Measurements from ENCODE around the gene MFAP3. TPM values are rescaled to one million over a fixed set of nuclear protein-coding genes. Genes with fewer than 3 reads are reported as not detected.

The MFAP3 gene
- total and polyA plus RNA-seq, 5 donors from 2014 or later, result 3.4 to 15.2 (median 6.4) TPM

DNA sequence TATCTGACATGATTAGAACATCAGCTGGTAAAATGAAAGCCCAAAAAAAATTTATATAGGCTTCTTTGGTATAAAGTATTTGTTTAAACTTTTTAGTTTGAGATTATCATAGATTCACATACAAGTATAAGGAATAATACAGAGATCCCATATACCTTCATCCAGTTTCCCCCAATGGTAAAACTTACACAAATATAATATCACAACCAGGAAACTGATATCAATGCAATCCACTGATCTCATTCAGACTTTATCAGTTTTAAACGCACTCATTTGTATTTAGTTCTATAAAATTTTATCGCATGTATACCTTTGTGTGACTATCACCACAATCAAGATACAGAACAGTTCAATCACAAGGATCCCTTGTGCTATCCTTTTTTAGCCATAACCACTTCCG lies 3.8 kb upstream of the MFAP3 start:
- H3K27ac Mint-ChIP-seq, result peak overlapping the region in 1 of 3 donors; percentile 11
- Histone ChIP-seq H3K9me3 (ENCODE audit: control insufficient read depth in 2 of 2, low read length in 2 of 2) (no peaks in the 10 kb centered on the region), H3K4me1 (ENCODE audit: control insufficient read depth, insufficient read depth, low read length, poor library complexity, severe bottlenecking) (peaks cover 21% of the 10 kb centered on the region), H3K36me3 (ENCODE audit: control insufficient read depth, insufficient read depth, low read length) (peaks cover 15% of the 10 kb centered on the region), H3K27me3 (ENCODE audit: control insufficient read depth, insufficient read depth, low read length) (no peaks in the 10 kb centered on the region), H3K4me3 (ENCODE audit: low read depth, low read length) (no peak overlapping the region), H3K27ac (ENCODE audit: insufficient read depth, low read length, poor library complexity, severe bottlenecking) (no peak overlapping the region)
- DNase-seq (no peak), ATAC-seq (ENCODE audit: low read depth in 2 of 2) (no peak)
- H3K9me3 Mint-ChIP-seq, result no peaks in the 10 kb centered on the region
- H3K27me3 Mint-ChIP-seq, result no peaks in the 10 kb centered on the region
- no peak overlapping the region for H3K4me3 Mint-ChIP-seq
- H3K36me3 Mint-ChIP-seq, result peaks cover 38% of the 10 kb centered on the region
- peaks cover 4 to 40% (median 37%) of the 10 kb centered on the region in 4 donors for H3K4me1 Mint-ChIP-seq

- Mint-ChIP-seq H3K9me3 (no peaks in the 10 kb centered on the region), H3K36me3 (peaks cover 14% of the 10 kb centered on the region), H3K4me3 (peak overlapping the region; percentile 95 to 97 (median 96)), H3K27me3 (no peaks in the 10 kb centered on the region), H3K27ac (peak overlapping the region; percentile 96 to 99 (median 97)), H3K4me1 (peaks cover 27 to 67% (median 56%) of the 10 kb centered on the region in 4 donors)
- Histone ChIP-seq H3K27ac (ENCODE audit: insufficient read depth, low read length, poor library complexity, severe bottlenecking) (peak overlapping the region; percentile 87), H3K4me3 (ENCODE audit: low read depth, low read length) (peak overlapping the region; percentile 97), H3K36me3 (ENCODE audit: control insufficient read depth, insufficient read depth, low read length) (peaks cover 2% of the 10 kb centered on the region), H3K27me3 (ENCODE audit: control insufficient read depth, insufficient read depth, low read length) (no peaks in the 10 kb centered on the region), H3K4me1 (ENCODE audit: control insufficient read depth, insufficient read depth, low read length, poor library complexity, severe bottlenecking) (peaks cover 30% of the 10 kb centered on the region), H3K9me3 (ENCODE audit: control insufficient read depth in 2 of 2, low read length in 2 of 2) (no peaks in the 10 kb centered on the region)
- DNase-seq (peak in 2 of 3 donors; percentile 26 to 68), ATAC-seq (ENCODE audit: low read depth in 2 of 2) (peak; percentile 17 to 18)
Measured at GRCh38 chr5:154038261-154038706, 483 bp upstream of the MFAP3 start.

DNA sequence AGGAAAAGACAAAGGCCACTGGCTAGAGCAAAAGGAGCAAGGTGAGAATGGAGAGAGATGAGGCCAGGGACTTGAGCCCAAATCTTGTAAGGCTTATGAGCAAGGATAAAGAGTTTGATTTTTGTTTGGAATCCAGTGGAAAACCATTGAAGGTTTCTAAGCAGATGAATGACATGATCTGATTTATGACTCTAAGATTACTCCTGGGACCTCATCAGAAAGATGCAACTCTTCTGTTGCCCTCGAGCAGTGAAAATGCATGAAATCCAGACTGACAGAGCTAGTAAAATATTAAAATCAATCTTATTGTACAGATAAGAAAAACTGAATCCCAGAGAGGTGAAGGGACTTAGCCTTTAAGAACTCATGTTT lies 677 bp downstream of the MFAP3 start:
- Histone ChIP-seq H3K4me3 (ENCODE audit: low read depth, low read length) (peak overlapping the region; percentile 97), H3K36me3 (ENCODE audit: control insufficient read depth, insufficient read depth, low read length) (no peaks in the 10 kb centered on the region), H3K27me3 (ENCODE audit: control insufficient read depth, insufficient read depth, low read length) (no peaks in the 10 kb centered on the region), H3K4me1 (ENCODE audit: control insufficient read depth, insufficient read depth, low read length, poor library complexity, severe bottlenecking) (peaks cover 34% of the 10 kb centered on the region), H3K27ac (ENCODE audit: insufficient read depth, low read length, poor library complexity, severe bottlenecking) (peak overlapping the region; percentile 87), H3K9me3 (ENCODE audit: control insufficient read depth in 2 of 2, low read length in 2 of 2) (no peaks in the 10 kb centered on the region)
- DNase-seq (no peak), ATAC-seq (ENCODE audit: low read depth in 2 of 2) (no peak)
- Mint-ChIP-seq H3K36me3 (peaks cover 14% of the 10 kb centered on the region), H3K4me1 (peaks cover 36 to 76% (median 64%) of the 10 kb centered on the region in 4 donors), H3K4me3 (peak overlapping the region; percentile 95 to 97 (median 96)), H3K27ac (peak overlapping the region; percentile 96 to 99 (median 97)), H3K27me3 (no peaks in the 10 kb centered on the region), H3K9me3 (no peaks in the 10 kb centered on the region)

GRCh38 chr5:154042766-154043165 lies 4.0 kb downstream of the MFAP3 start:
- Mint-ChIP-seq H3K27ac (no peak overlapping the region), H3K9me3 (no peaks in the 10 kb centered on the region), H3K4me3 (peak overlapping the region in 2 of 4 donors; percentile 66 to 83), H3K36me3 (peaks cover 13% of the 10 kb centered on the region), H3K4me1 (peaks cover 53 to 83% (median 64%) of the 10 kb centered on the region in 4 donors), H3K27me3 (no peaks in the 10 kb centered on the region)
- Histone ChIP-seq H3K27ac (ENCODE audit: insufficient read depth, low read length, poor library complexity, severe bottlenecking) (no peak overlapping the region), H3K27me3 (ENCODE audit: control insufficient read depth, insufficient read depth, low read length) (no peaks in the 10 kb centered on the region), H3K36me3 (ENCODE audit: control insufficient read depth, insufficient read depth, low read length) (peaks cover 10% of the 10 kb centered on the region), H3K4me1 (ENCODE audit: control insufficient read depth, insufficient read depth, low read length, poor library complexity, severe bottlenecking) (peaks cover 36% of the 10 kb centered on the region), H3K4me3 (ENCODE audit: low read depth, low read length) (no peak overlapping the region), H3K9me3 (ENCODE audit: control insufficient read depth in 2 of 2, low read length in 2 of 2) (no peaks in the 10 kb centered on the region)
- no peak for DNase-seq
- ATAC-seq (ENCODE audit: low read depth in 2 of 2), result no peak

DNA sequence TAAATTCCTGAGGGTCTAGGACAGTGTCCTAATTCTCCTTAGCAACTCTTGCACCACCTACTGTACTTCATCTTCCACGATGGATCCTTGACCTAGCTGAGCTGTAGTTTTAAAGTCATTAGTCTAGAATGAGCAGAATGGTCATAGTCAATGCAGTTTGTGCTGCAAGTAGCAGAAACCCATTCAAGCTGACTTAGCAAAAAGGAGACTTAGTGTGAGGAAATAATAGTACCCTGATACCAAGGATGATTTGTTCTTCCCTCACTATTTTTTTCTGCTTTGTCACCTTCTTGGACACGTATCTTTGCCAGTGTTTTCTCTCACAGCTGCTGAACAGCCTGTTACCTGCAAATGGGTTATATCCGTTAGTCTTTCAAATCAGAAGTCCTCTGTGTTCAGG lies 5.3 kb downstream of the MFAP3 start:
- Mint-ChIP-seq H3K27me3 (no peaks in the 10 kb centered on the region), H3K4me1 (peaks cover 52 to 81% (median 66%) of the 10 kb centered on the region in 4 donors), H3K4me3 (peak overlapping the region in 1 of 4 donors; percentile 52), H3K9me3 (no peaks in the 10 kb centered on the region), H3K36me3 (peaks cover 14% of the 10 kb centered on the region), H3K27ac (peak overlapping the region in 1 of 3 donors; percentile 47)
- DNase-seq, result no peak
- peaks cover 30% of the 10 kb centered on the region for H3K4me1 ChIP-seq (ENCODE audit: control insufficient read depth, insufficient read depth, low read length, poor library complexity, severe bottlenecking)
- H3K27ac ChIP-seq (ENCODE audit: insufficient read depth, low read length, poor library complexity, severe bottlenecking), result no peak overlapping the region
- peaks cover 10% of the 10 kb centered on the region for H3K36me3 ChIP-seq (ENCODE audit: control insufficient read depth, insufficient read depth, low read length)
- H3K9me3 ChIP-seq (ENCODE audit: control insufficient read depth in 2 of 2, low read length in 2 of 2), result no peaks in the 10 kb centered on the region
- no peaks in the 10 kb centered on the region for H3K27me3 ChIP-seq (ENCODE audit: control insufficient read depth, insufficient read depth, low read length)
- ATAC-seq (ENCODE audit: low read depth in 2 of 2), result no peak
- H3K4me3 ChIP-seq (ENCODE audit: low read depth, low read length), result no peak overlapping the region

GRCh38 chr5:154044581-154044980 lies 5.8 kb downstream of the MFAP3 start:
- peaks cover 53 to 79% (median 65%) of the 10 kb centered on the region in 4 donors for H3K4me1 Mint-ChIP-seq
- H3K4me1 ChIP-seq (ENCODE audit: control insufficient read depth, insufficient read depth, low read length, poor library complexity, severe bottlenecking), result peaks cover 25% of the 10 kb centered on the region
- DNase-seq (peak in 1 of 3 donors; percentile 15), ATAC-seq (ENCODE audit: low read depth in 2 of 2) (peak in 1 of 2 donors; percentile 28)
- no peaks in the 10 kb centered on the region for H3K27me3 ChIP-seq (ENCODE audit: control insufficient read depth, insufficient read depth, low read length)
- no peak overlapping the region for H3K4me3 ChIP-seq (ENCODE audit: low read depth, low read length)
- H3K27me3 Mint-ChIP-seq, result no peaks in the 10 kb centered on the region
- H3K36me3 Mint-ChIP-seq, result peaks cover 16% of the 10 kb centered on the region
- H3K9me3 ChIP-seq (ENCODE audit: control insufficient read depth in 2 of 2, low read length in 2 of 2), result no peaks in the 10 kb centered on the region
- no peaks in the 10 kb centered on the region for H3K9me3 Mint-ChIP-seq
- no peak overlapping the region for H3K27ac ChIP-seq (ENCODE audit: insufficient read depth, low read length, poor library complexity, severe bottlenecking)
- peaks cover 12% of the 10 kb centered on the region for H3K36me3 ChIP-seq (ENCODE audit: control insufficient read depth, insufficient read depth, low read length)
- H3K4me3 Mint-ChIP-seq, result peak overlapping the region in 1 of 4 donors; percentile 52
- peak overlapping the region in 1 of 3 donors; percentile 47 for H3K27ac Mint-ChIP-seq

DNA sequence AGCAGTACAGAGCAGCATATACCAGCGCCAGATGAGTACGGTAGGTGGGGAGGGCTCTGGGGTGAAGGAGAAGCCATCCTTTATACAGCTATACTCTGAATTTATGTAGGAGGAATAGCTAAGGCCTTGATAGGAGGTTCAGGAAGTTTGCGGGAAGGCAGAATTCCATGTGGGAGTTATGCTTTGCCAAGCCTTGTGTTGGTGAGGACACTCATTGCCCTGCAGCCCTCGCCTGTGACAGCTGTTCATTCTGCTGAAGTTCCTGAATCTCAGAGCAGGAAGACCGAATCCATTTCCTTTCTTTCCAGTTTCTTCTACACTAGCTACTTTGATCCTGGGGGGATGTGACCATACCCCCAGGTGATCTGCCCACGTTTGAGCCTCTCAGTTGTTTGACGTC lies 7.7 kb downstream of the MFAP3 start:
- Histone ChIP-seq H3K9me3 (ENCODE audit: control insufficient read depth in 2 of 2, low read length in 2 of 2) (no peaks in the 10 kb centered on the region), H3K4me1 (ENCODE audit: control insufficient read depth, insufficient read depth, low read length, poor library complexity, severe bottlenecking) (peaks cover 12% of the 10 kb centered on the region), H3K27me3 (ENCODE audit: control insufficient read depth, insufficient read depth, low read length) (no peaks in the 10 kb centered on the region), H3K27ac (ENCODE audit: insufficient read depth, low read length, poor library complexity, severe bottlenecking) (no peak overlapping the region), H3K36me3 (ENCODE audit: control insufficient read depth, insufficient read depth, low read length) (peaks cover 24% of the 10 kb centered on the region), H3K4me3 (ENCODE audit: low read depth, low read length) (no peak overlapping the region)
- no peaks in the 10 kb centered on the region for H3K27me3 Mint-ChIP-seq
- H3K27ac Mint-ChIP-seq, result peak overlapping the region in 1 of 3 donors; percentile 27
- ATAC-seq (ENCODE audit: low read depth in 2 of 2), result no peak
- H3K4me3 Mint-ChIP-seq, result no peak overlapping the region
- no peaks in the 10 kb centered on the region for H3K9me3 Mint-ChIP-seq
- peaks cover 52 to 75% (median 61%) of the 10 kb centered on the region in 4 donors for H3K4me1 Mint-ChIP-seq
- peaks cover 24% of the 10 kb centered on the region for H3K36me3 Mint-ChIP-seq
- no peak for DNase-seq

DNA sequence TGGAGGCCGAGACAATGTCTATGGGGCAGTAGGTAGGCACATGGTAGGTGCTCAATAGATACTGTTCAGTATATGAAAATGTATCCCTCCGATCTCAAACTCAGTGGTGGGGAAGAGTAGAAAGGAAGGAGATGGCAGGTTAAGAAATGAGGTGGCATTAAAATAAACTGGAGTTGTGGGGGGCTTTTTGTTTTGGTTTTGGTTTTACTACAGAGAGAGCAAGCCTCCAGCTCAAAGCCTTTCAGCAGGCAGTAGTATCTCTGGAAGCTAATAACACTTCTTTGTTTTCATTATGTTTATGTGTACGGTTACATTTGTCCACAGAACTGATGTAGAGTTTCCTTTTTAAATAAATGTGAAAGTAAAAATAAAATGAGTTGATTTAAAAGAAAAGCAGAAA lies 8.6 kb downstream of the MFAP3 start:
- Mint-ChIP-seq H3K4me3 (peak overlapping the region in 2 of 4 donors; percentile 27 to 59), H3K27ac (peak overlapping the region in 2 of 3 donors; percentile 9 to 27), H3K27me3 (no peaks in the 10 kb centered on the region), H3K36me3 (peaks cover 28% of the 10 kb centered on the region), H3K9me3 (no peaks in the 10 kb centered on the region), H3K4me1 (peaks cover 44 to 68% (median 56%) of the 10 kb centered on the region in 4 donors)
- Histone ChIP-seq H3K36me3 (ENCODE audit: control insufficient read depth, insufficient read depth, low read length) (peaks cover 24% of the 10 kb centered on the region), H3K4me3 (ENCODE audit: low read depth, low read length) (no peak overlapping the region), H3K27ac (ENCODE audit: insufficient read depth, low read length, poor library complexity, severe bottlenecking) (no peak overlapping the region), H3K9me3 (ENCODE audit: control insufficient read depth in 2 of 2, low read length in 2 of 2) (no peaks in the 10 kb centered on the region), H3K27me3 (ENCODE audit: control insufficient read depth, insufficient read depth, low read length) (no peaks in the 10 kb centered on the region), H3K4me1 (ENCODE audit: control insufficient read depth, insufficient read depth, low read length, poor library complexity, severe bottlenecking) (peaks cover 12% of the 10 kb centered on the region)
- ATAC-seq (ENCODE audit: low read depth in 2 of 2) (no peak), DNase-seq (peak in 1 of 3 donors; percentile 8)

Measured in CD4-positive, CD25-positive, alpha-beta regulatory T cell (primary cell).